22Rv1 (cell line): Measurements from ENCODE around the gene TMEM259.

Experiments used
- H3K27ac ChIP-seq: fragments of 450-650 bp; 2 replicates; pipeline ENCODE4 v1.5.1; 2017
- CTCF ChIP-seq: fragments of 450-650 bp; IDR thresholded peaks from 2 replicates; pipeline ENCODE4 v1.5.1; 2017; ENCODE audit warnings: mild to moderate bottlenecking
- ZFX ChIP-seq: fragments of 450-650 bp; IDR thresholded peaks from 2 replicates; pipeline ENCODE4 v1.6.1; 2017; ENCODE audit warnings: antibody characterized with exemption, borderline replicate concordance

The TMEM259 gene

GRCh38 chr19:995051-995827, 25.7 kb downstream of the TMEM259 start:
- TF ChIP-seq ZFX (no peak), CTCF (no peak)
- no peak overlapping the region for H3K27ac ChIP-seq

GRCh38 chr19:994516-994915, 26.4 kb downstream of the TMEM259 start:
- H3K27ac ChIP-seq, result no peak overlapping the region
- TF ChIP-seq ZFX (no peak), CTCF (no peak)

- H3K27ac ChIP-seq, result no peak overlapping the region
Observed at GRCh38 chr19:993831-994393, 27.0 kb downstream of the TMEM259 start.

GRCh38 chr19:993361-993830, 27.5 kb downstream of the TMEM259 start:
- H3K27ac ChIP-seq, result no peak overlapping the region
- TF ChIP-seq CTCF (no peak), ZFX (no peak)

More at GRCh38 chr19:993831-994393, 27.0 kb downstream of the TMEM259 start:
- TF ChIP-seq ZFX, result no peak
- TF ChIP-seq CTCF, result no peak

GRCh38 chr19:992670-993055, 28.3 kb downstream of the TMEM259 start:
- TF ChIP-seq CTCF, result no peak
- no peak for TF ChIP-seq ZFX
- no peak overlapping the region for H3K27ac ChIP-seq

- no peak for TF ChIP-seq ZFX
- no peak for TF ChIP-seq CTCF
- H3K27ac ChIP-seq, result no peak overlapping the region
Observed at GRCh38 chr19:991932-992669, 28.8 kb downstream of the TMEM259 start.
